ENCODE data around the gene CXCL11.
"Not testable (repeated sequence)": the region's sequence is repeated elsewhere in the genome, so short reads cannot be mapped to it uniquely, and the experiment has no call there.

Gene CXCL11

GRCh38 chr4:76042241-76042998 is 6.5 kb upstream of the CXCL11 start:
- not testable (repeated sequence) for DNase-seq

DNA sequence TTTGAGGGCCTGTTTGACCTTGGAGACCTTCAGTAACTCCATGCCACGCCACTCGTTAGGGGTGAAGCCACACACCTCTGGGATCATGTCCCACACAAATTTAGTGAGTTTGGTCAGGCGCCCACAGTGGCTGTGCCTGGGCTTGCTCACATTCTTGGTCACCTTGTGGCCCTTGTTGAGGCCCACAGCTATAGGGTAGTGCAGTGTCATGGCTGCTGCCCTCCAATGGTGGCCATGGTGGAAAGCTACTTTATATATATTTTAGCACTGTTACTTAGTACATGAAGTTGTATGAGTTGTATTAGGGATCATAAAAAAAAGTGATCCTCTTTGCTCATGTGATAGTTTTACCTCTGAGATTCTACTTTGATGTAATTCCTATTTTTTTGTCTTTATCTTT is 985 bp upstream of the CXCL11 start:
- no peak for DNase-seq

GRCh38 chr4:76035141-76035540 is 729 bp downstream of the CXCL11 start:
- DNase-seq, result no peak

- DNase-seq, result no peak
These were observed 6.6 kb downstream of the CXCL11 start for GRCh38 chr4:76029300-76029699.

DNA sequence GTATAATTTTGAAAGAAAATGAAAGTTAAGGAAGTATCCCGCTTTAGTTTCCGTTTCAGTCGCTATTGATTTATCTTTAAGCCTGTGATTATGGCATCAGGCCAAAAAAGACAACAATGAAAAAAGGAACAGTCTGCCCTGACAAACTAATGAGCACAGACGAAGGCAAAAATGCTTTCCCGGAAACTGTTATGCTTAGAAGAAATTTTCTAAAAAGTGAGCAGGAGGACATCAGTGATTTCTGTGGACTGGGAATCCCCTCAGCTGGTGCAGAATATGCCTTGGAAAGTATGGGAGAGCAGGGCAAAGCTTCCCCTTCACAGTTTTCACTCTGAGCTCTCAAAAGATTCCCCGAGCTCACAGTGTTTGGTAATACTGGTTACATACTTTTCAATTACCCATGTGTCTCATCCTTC is 7.5 kb downstream of the CXCL11 start:
- no peak for DNase-seq

GRCh38 chr4:76024065-76024464 is 11.8 kb downstream of the CXCL11 start:
- DNase-seq, result no peak

- no peak for DNase-seq
These were observed 12.5 kb downstream of the CXCL11 start, which contains the start of gene CXCL10 for GRCh38 chr4:76023389-76023788. TSS of gene CXCL10 (minus strand) at chr4:76023497. CDS start at chr4:76023431, 66 bp downstream.

DNA sequence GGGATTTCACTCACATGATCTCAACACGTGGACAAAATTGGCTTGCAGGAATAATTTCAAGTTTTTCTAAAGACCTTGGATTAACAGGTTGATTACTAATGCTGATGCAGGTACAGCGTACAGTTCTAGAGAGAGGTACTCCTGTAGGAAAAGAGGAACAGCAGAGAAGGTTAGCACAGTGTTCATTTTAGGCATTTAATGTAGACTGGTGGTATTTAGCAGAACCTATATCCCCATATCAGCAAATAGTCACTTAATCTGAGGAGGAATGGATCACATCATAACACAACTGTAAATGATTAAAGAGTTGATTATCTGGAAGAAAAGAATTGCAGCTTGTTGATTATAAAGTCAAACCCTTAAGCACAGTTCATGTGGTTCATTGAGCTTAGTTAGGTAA is 13.2 kb downstream of the CXCL11 start:
- no peak for DNase-seq

- no peak for DNase-seq
These were observed 13.8 kb downstream of the CXCL11 start for GRCh38 chr4:76022031-76022430.

- no peak for DNase-seq
These were observed 18.7 kb downstream of the CXCL11 start for GRCh38 chr4:76017056-76017686.

- DNase-seq, result no peak
These were observed 19.5 kb downstream of the CXCL11 start for GRCh38 chr4:76016393-76016792.

DNA sequence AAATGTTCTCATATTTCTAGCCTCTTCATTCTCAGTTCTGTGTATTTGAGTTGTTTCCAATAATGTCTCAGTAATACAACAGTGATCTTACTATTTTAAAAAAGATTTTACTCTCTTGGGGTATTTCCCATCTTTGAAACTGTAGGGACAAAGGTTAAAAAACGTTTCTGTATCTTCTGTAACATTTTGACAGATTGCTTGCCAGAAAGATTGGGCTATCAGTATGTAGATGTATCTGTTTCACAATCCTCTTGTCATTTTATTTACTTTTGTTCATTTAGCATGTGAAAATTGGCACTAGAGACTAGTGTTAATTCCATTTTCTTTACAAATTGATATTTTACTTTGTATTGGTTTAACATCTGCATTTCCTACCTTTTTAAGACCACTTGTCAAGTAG is 22.3 kb downstream of the CXCL11 start:
- DNase-seq, result no peak

DNA sequence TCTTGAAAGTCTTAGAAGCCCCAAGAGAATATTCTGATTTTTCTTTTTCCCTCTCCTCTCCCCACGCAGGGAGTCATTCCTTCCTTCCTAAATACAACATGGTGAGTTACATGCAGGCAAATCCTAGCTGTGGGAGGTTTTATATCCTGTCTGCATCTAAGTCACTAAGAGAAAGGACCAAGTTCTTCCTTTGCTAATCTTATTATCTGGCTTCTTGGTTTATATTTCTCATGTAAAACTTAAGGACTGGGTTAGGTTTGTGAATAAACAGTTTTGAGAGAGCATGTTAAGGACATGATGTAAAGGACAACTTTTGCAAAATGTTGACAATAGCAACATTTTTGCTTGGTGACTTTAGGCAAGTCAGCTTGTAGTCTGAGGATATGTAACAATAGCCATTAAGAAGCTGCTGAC is 23.5 kb downstream of the CXCL11 start:
- DNase-seq, result no peak

DNA sequence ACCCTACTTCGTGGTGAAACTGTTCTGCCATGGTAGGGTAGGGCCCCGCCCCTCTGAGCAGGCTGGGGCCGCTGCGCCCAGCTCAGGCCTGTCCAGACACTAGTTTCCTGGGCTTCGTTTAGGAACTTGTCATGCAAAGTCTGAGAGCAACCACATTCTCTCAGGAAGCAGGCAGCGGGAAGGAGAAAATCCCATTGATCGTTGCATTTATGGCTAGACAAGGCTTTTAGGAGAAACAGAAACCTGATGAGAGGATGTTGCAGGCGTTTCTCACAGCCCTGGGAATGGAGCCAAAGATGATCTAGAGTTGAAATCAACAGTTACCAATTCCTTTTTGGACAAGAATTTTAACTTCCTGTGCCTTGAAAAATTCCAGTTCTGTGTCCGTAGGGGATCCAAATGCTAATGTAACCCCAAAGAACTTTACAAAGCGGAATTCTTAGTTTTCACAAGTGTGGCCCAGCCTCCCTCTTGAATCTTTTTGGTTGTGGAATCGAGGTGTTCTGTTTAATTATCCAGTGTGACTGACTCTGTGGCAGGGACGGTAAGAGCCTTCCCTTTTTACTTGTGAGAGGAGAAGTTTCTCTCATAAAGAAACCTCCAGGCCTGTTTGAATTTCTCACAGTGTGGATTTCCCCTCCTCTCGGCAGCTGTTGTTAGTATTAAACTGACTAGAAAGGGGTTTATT is 24.0 kb downstream of the CXCL11 start:
- DNase-seq, result no peak

DNA sequence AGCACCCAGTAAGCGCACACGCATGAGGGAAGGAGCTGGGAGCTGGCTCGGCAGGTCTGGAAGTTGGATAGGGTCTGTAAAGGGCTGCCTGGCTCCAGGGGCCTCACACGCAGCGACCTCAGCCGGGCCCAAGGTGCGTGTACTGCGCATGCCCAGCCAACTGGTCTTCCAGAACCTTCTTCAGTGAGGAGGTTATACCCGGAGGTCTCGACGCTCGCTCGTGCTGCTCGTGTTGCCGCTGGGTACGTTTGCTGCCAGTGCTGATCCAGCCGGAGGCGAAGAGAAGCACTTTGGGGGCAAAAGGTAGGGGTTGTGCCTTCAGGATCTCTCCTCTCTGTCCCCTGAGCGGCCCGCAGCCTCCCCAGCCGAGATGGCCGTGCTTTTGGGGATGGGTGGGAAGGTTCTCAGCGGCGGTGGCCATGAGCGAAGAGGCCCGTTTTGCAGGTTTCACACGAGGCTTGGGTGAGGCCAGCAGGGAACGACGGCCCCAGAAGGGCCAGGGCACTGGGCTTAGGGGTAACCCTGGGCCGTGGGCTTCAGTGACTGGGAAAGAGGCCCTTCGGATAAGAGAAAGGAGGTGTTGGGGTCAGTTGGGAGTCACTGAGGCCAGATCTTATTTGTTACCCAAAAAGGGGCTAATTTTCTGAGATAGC is 24.7 kb downstream of the CXCL11 start:
- DNase-seq, result no peak

- DNase-seq, result no peak
These were observed 25.3 kb downstream of the CXCL11 start for GRCh38 chr4:76010576-76010975.

DNA sequence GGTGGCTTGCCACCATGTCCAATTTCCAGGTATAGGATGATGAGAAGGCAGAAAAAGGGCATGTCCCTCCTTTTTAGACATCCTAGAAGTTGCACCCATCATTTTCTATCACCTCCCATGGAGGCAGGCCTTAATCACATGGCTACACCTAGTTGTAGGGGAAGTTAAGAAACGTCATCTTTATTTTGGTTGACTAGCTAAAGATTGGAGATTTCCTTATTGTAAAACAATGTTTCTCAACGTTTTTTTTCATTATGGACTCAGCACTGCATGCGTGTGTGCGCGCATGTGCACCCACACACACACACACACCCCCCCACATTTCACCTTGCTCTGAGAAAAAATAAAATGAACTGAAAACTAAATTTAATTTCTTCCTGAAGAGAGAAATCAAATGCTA is 26.6 kb downstream of the CXCL11 start:
- no peak for DNase-seq

- DNase-seq, result no peak
These were observed 28.6 kb downstream of the CXCL11 start, which contains the start of gene CXCL9 for GRCh38 chr4:76007089-76007862. TSS of gene CXCL9 (minus strand) at chr4:76007509. CDS start at chr4:76007449, 60 bp downstream.

DNA sequence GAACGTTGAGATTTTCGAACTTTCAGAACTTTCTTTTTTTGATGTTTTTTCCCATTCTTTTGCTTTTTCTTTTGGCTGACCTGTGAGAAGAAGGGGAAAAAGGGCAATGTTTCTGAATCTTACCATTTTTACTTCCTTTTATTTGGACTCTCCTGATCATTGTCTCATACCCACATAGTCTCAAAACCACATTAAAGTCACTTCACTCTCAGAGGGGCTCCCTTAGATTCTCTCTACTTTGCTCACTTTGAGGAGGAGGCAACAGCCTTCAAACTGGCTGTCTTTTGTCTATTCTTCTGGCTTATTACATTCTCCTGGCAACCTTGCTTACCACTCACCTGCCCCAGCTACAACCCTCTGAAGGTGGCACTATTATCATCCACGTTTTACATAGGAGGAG is 32.2 kb downstream of the CXCL11 start:
- no peak for DNase-seq

DNA sequence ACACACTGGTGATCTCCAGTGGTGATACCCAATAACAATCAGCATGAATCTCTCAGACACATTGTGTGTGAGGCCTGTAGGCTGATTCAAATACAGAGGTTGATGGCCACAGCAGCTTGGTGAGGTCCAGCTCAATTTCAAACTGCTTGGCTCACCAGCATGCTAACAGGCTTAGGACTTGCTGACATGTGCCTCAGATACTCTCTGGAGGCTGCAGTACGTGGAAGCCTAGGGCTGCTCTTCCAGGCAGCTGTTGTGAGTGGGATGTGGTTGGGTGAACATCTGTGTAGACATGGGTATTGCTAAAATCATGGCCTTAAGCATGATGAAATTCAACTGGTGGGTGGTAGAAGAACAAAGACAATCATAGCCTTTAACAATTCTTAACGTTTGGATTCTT is 32.8 kb downstream of the CXCL11 start:
- DNase-seq, result no peak

DNA sequence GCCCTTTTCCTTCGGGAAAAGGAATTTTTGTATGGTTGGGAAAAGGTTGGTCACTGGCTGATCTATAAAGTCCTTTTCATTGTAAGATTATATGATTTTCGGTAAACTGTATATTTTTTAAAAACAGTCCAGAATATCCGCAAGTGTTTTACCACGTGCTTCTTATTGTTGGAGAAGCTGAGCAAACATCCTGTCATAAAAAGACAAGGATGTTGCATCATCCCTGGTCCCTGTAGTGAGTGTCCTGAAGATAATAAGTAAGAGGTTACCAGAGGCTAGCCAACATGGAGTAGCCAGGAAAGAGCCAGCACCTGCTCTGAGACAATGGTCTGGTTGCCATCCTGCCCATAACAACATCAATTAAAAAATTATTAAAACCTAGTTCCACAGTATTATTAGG is 33.7 kb downstream of the CXCL11 start:
- no peak for DNase-seq

DNA sequence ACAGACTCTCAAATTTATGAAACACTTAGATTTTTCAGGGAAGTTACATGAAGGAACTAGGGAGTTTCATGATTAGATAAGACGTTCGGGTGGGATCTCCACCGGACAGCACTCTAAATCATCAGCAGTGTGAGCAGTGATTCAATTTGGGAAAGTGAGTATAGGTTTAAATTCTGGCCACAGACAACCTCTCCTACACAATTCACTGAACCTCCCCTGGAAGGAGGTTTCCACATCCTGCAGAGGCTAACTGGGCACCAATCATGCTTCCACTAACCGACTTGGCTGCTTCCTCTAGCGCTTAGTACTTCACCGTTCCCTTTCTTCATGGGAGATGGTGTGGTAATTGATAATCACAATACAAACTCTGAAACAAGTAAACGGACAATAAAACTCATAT is 34.2 kb downstream of the CXCL11 start:
- no peak for DNase-seq

DNA sequence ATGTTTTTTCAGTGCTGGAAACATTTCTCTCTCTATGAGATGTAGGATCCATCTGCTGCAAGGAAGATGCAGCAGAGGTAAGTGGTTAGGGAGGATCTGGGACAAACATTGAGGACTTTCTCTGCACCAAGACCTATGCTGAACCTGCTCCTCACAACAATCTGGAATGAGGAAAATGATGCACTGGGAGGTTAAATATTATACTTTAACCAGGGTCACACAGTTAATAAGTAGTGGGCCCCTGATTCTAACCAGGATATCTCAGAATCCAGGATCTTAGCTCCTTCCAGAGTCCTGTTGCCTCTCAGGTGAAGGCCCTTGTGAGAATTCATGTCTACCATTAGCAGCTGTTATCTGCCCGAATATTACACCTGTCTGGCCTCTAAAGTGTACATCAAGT is 35.6 kb downstream of the CXCL11 start:
- no peak for DNase-seq

Data from stimulated activated CD4-positive, alpha-beta T cell treated with anti-CD3 and anti-CD28 coated beads, Interleukin-4, amount 100 ng/mL, for 24 hours (primary cell).